HepG2 (cell line): ENCODE measurements around the gene KCNK18. TPM values are rescaled to one million over a fixed set of nuclear protein-coding genes. Genes with fewer than 3 reads are reported as not detected.

Experiments used
- CBX5 ChIP-seq: sonication (generic); formaldehyde crosslinking; IDR thresholded peaks from 2 replicates; pipeline ENCODE4 v1.4.0; 2020; ENCODE audit warnings: missing genetic modification reagents, borderline replicate concordance
- CENPX ChIP-seq: sonication (generic); formaldehyde crosslinking; IDR thresholded peaks from 2 replicates; pipeline ENCODE4 v1.9.0; 2021; ENCODE audit warnings: mild to moderate bottlenecking, missing genetic modification reagents, moderate library complexity
- DPF2 ChIP-seq: sonication (generic); formaldehyde crosslinking; IDR thresholded peaks from 2 replicates; pipeline ENCODE4 v1.4.0; 2020; ENCODE audit warnings: mild to moderate bottlenecking, low read depth, missing genetic modification reagents, borderline replicate concordance
- EP300 ChIP-seq, 3 experiments: sonication (generic) in 1 of 3; formaldehyde crosslinking in 1 of 3; IDR thresholded peaks; 2 replicates each; pipeline versions ENCODE4 v1.5.1 to v1.6.1; 2011 to 2020; ENCODE audit warnings: low read depth in 2 of 3, low read length in 2 of 3, borderline replicate concordance in 1 of 3, improper control_type of control experiment in 1 of 3, mild to moderate bottlenecking in 1 of 3, missing genetic modification reagents in 1 of 3, moderate library complexity in 1 of 3
- GMEB1 ChIP-seq: sonication (generic); formaldehyde crosslinking; IDR thresholded peaks from 2 replicates; pipeline ENCODE4 v1.5.1; 2020; ENCODE audit warnings: missing genetic modification reagents, mild to moderate bottlenecking, borderline replicate concordance
- KAT7 ChIP-seq: IDR thresholded peaks from 2 replicates; pipeline ENCODE4 v1.6.1; 2018; ENCODE audit warnings: borderline replicate concordance, missing compliant biosample characterization
- MAZ ChIP-seq, 2 experiments: sonication (generic) in 1 of 2; formaldehyde crosslinking in 1 of 2; IDR thresholded peaks; 2 replicates each; pipeline versions ENCODE4 v1.5.0 to v1.6.1; 2012 to 2020; ENCODE audit warnings: low read depth in 2 of 2, mild to moderate bottlenecking in 2 of 2, borderline replicate concordance in 1 of 2, improper control_type of control experiment in 1 of 2, low read length in 1 of 2, missing genetic modification reagents in 1 of 2, moderate library complexity in 1 of 2
- MBNL3 ChIP-seq: fragments of 250-450 bp; sonication (Bioruptor Pico); conservative IDR thresholded peaks from 2 replicates; pipeline ENCODE4 v1.8.0; 2022; ENCODE audit warnings: mild to moderate bottlenecking, inconsistent platforms
- MED13 ChIP-seq: sonication (generic); formaldehyde crosslinking; IDR thresholded peaks from 2 replicates; pipeline ENCODE4 v1.5.0; 2020; ENCODE audit warnings: missing genetic modification reagents
- MIER3 ChIP-seq: IDR thresholded peaks from 2 replicates; pipeline ENCODE4 v1.6.1; 2016; ENCODE audit warnings: missing compliant biosample characterization, borderline replicate concordance
- RXRA ChIP-seq: sonication (generic); formaldehyde crosslinking; IDR thresholded peaks from 2 replicates; pipeline ENCODE4 v1.5.1; 2020; ENCODE audit warnings: missing genetic modification reagents
- SMARCC2 ChIP-seq: fragments of 450-650 bp; IDR thresholded peaks from 2 replicates; pipeline ENCODE4 v1.6.1; 2017; ENCODE audit warnings: antibody characterized with exemption, mild to moderate bottlenecking
- SOX13 ChIP-seq, 3 experiments: fragments of 450-650 bp in 1 of 3; sonication (generic) in 1 of 3; formaldehyde crosslinking in 1 of 3; IDR thresholded peaks in 2 of 3; conservative IDR thresholded peaks in 1 of 3; 2 replicates each; pipeline versions ENCODE4 v1.5.0 to v1.6.1; 2016 to 2020; ENCODE audit warnings: antibody characterized with exemption in 1 of 3, mild to moderate bottlenecking in 1 of 3, missing compliant biosample characterization in 1 of 3, missing genetic modification reagents in 1 of 3, moderate library complexity in 1 of 3
- TEAD2 ChIP-seq: sonication (generic); formaldehyde crosslinking; IDR thresholded peaks from 2 replicates; pipeline ENCODE4 v1.9.0; 2021; ENCODE audit warnings: missing genetic modification reagents
- ZFP91 ChIP-seq: sonication (generic); formaldehyde crosslinking; IDR thresholded peaks from 2 replicates; pipeline ENCODE4 v1.9.0; 2022; ENCODE audit warnings: missing genetic modification reagents, mild to moderate bottlenecking, borderline replicate concordance
- ZKSCAN8 ChIP-seq: IDR thresholded peaks from 2 replicates; pipeline ENCODE4 v1.6.1; 2016; ENCODE audit warnings: borderline replicate concordance, missing genetic modification reagents, missing compliant biosample characterization
- ZNF101 ChIP-seq: sonication (generic); formaldehyde crosslinking; IDR thresholded peaks from 2 replicates; pipeline ENCODE4 v1.4.0; 2020; ENCODE audit warnings: mild to moderate bottlenecking, low read depth, missing genetic modification reagents, borderline replicate concordance
- ZNF556 ChIP-seq: sonication (generic); formaldehyde crosslinking; IDR thresholded peaks from 2 replicates; pipeline ENCODE4 v1.4.0; 2020; ENCODE audit warnings: mild to moderate bottlenecking, missing genetic modification reagents, borderline replicate concordance
- ZNF749 ChIP-seq: sonication (generic); formaldehyde crosslinking; IDR thresholded peaks from 2 replicates; pipeline ENCODE4 v1.8.0; 2022; ENCODE audit warnings: mild to moderate bottlenecking, missing genetic modification reagents, moderate library complexity, borderline replicate concordance
- ZNF792 ChIP-seq: IDR thresholded peaks from 2 replicates; pipeline ENCODE4 v1.6.1; 2016
- polyA plus RNA-seq, 8 experiments: library from polyadenylated mRNA; depleted of rRNA in 3 of 8; stranded (reverse) in 7 of 8; unstranded in 1 of 8; fragments of >200 nt; fragmentation: Illumina TruSeq in 4 of 8; extraction: Trizol in 4 of 8; gene quantifications; 2 replicates each; pipeline versions ENCODE4 v1.2.1 to v1.2.3, GENCODE V29; 2011 to 2016; ENCODE audit warnings: low read depth in 4 of 8, missing spikeins in 1 of 8, mixed read lengths in 1 of 8; ENCODE audit not compliant: insufficient read depth in 1 of 8
- total RNA-seq, 5 experiments: library from RNA; depleted of rRNA; stranded (reverse); fragments of >200 nt; fragmentation: Illumina TruSeq; extraction: Trizol; gene quantifications; 2 replicates each; pipeline ENCODE4 v1.2.3, GENCODE V29; 2016; ENCODE audit warnings: low read depth in 1 of 5
- TF ChIP-seq, protein P1 (sequence below): sonication (generic); formaldehyde crosslinking; IDR thresholded peaks from 2 replicates; pipeline ENCODE4 v1.8.0; 2023; ENCODE audit warnings: mild to moderate bottlenecking, missing genetic modification reagents

KCNK18 gene
- total and polyA plus RNA-seq, 2 of the 13 experiments (the other 11 are each of a cell fraction or from before 2014, with no cell fraction given) = not detected

- TF ChIP-seq, protein P1, sequence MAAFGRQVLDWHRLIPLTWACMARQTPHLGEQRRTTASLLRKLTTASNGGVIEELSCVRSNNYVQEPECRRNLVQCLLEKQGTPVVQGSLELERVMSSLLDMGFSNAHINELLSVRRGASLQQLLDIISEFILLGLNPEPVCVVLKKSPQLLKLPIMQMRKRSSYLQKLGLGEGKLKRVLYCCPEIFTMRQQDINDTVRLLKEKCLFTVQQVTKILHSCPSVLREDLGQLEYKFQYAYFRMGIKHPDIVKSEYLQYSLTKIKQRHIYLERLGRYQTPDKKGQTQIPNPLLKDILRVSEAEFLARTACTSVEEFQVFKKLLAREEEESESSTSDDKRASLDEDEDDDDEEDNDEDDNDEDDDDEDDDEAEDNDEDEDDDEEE = peak; percentile 55; the same call in 1 of the 2 replicates
- no peak for TF ChIP-seq SOX13 (IDR thresholded peaks at IDR 0.05)
- 0 out of 4 replicates have a peak, but pooled peaks of 1 of the 2 experiments have one; percentile 29 for TF ChIP-seq SOX13 (CRISPR knock-in tag; conservative IDR thresholded peaks at IDR 0.05 in 1 of 2, IDR thresholded peaks at IDR 0.05 in 1 of 2)
- TF ChIP-seq ZFP91 (CRISPR knock-in tag) = peak; percentile 93
- no peak for TF ChIP-seq DPF2
- TF ChIP-seq ZNF101 (CRISPR knock-in tag) = no peak
- TF ChIP-seq MBNL3 (CRISPR knock-in tag) = no peak
- peak; percentile 66; the same call in 1 of the 2 replicates for TF ChIP-seq RXRA
- peak; percentile 63; the same call in 1 of the 2 replicates for TF ChIP-seq ZNF792
- no peak for TF ChIP-seq TEAD2 (CRISPR knock-in tag)
- TF ChIP-seq EP300 (IDR thresholded peaks at IDR 0.05; ENCODE audit: low read depth in 2 of 2, low read length in 2 of 2) = no peak
- no peak for TF ChIP-seq EP300 (CRISPR knock-in tag; IDR thresholded peaks at IDR 0.05; ENCODE audit: borderline replicate concordance)
- peak; percentile 57; the same call in 1 of the 2 replicates for TF ChIP-seq MIER3
- peak; percentile 74; the same call in 1 of the 2 replicates for TF ChIP-seq KAT7 (CRISPR knock-in tag)
- TF ChIP-seq ZKSCAN8 (CRISPR knock-in tag) = peak; percentile 46; the same call in 1 of the 2 replicates
- no peak for TF ChIP-seq GMEB1 (CRISPR knock-in tag)
- TF ChIP-seq ZNF749 (CRISPR knock-in tag) = 0 out of 2 replicates have a peak, but pooled peaks have one; percentile 23
- no peak for TF ChIP-seq SMARCC2
- TF ChIP-seq ZNF556 (CRISPR knock-in tag) = peak; percentile 72; the same call in 1 of the 2 replicates
- no peak for TF ChIP-seq MED13
- TF ChIP-seq CENPX (CRISPR knock-in tag) = no peak
- TF ChIP-seq MAZ (IDR thresholded peaks at IDR 0.05; ENCODE audit: borderline replicate concordance, low read depth, low read length) = peak; percentile 21; the same call in 1 of the 2 replicates
- TF ChIP-seq MAZ (CRISPR knock-in tag; IDR thresholded peaks at IDR 0.05; ENCODE audit: low read depth) = no peak
- peak; percentile 84; the same call in 1 of the 2 replicates for TF ChIP-seq CBX5 (CRISPR knock-in tag)
Observed at GRCh38 chr10:117216611-117217195, 19.4 kb downstream of the KCNK18 start (continued).
